ENCODE measurements around the gene PTMA.
"Not testable (repeated sequence)": the region's sequence is repeated elsewhere in the genome, so short reads cannot be mapped to it uniquely, and the experiment has no call there.

Gene PTMA

GRCh38 chr2:231716666-231717280 is 8.4 kb downstream of the PTMA start:
- no peak for DNase-seq (ENCODE audit: low spot score)

DNA sequence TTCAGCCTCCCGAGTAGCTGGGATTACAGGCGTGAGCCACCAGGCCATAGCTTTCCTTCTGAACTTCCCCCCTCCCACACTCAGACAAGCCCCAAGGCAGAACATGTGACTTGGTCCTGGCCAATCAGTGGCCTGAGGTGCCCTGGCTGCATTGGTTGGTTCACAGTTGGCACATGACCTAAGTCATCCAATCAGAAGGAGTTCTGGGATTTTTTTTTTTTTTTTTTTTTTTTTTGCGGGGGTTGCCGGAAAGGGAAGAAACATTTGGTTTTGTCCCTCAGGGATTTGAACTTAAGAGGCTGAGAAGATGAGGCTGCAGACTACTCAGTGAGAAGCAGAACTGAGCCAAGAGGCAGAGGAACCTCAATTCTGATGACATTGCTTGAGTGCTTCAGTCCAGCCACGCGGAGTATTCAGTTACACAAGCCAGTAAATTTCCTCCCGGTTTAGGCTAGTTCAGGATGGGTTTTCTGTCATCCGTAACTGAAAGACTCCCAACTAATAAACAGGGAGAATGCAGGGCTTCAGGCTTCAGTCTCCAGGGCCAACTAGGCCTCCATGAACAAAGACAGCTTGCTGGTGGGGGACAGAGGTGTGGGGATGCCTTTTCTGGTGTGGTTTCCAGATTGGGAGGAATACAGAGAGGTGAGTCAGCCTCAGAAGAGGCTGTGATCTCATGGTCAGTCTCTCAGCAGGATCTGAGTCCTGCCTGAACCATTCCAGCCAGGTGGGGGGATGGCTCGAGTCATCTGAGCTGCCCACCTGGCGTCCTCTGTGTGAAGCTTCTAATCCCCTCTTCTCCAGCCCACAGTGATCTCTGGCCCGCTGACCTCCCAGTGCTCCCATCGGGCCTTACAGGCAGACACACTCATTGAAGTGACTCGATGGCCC is 9.2 kb downstream of the PTMA start:
- DNase-seq (ENCODE audit: low spot score): no peak

GRCh38 chr2:231718799-231719198 is 10.5 kb downstream of the PTMA start:
- DNase-seq (ENCODE audit: low spot score): no peak

DNA sequence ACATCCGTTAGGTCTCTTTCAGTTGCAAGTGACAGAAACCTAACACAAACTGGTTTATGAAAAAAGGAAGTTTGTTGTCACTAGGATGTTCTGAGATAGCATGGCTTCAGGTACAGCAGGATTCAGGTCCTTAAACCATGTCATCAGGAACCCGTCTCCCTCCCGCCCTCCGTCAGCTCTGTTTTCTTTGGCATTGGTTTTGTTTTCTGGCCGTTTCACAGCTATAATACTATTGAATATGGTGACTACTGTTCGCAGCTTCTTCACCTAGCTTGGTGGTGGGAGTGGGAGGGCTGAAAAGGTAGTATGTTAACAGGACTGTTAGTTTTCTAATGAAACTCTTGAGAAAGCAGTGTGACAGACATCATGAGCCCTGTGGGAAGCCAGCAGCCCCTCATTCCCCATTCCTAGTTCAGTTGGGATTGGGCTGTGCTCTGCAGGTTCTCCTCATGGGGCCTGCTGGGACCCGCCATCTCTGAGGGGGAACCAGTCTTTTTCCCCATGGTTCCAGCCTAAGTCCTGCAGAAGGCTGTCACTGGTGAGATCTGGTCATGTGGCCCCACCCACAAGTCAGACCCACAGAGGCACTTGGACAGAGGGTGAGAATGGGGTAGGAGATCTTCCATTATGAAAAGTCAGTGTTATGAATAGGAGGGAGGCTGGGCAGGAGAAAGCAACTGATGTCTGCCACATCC is 12.1 kb downstream of the PTMA start:
- no peak for DNase-seq (ENCODE audit: low spot score)

DNA sequence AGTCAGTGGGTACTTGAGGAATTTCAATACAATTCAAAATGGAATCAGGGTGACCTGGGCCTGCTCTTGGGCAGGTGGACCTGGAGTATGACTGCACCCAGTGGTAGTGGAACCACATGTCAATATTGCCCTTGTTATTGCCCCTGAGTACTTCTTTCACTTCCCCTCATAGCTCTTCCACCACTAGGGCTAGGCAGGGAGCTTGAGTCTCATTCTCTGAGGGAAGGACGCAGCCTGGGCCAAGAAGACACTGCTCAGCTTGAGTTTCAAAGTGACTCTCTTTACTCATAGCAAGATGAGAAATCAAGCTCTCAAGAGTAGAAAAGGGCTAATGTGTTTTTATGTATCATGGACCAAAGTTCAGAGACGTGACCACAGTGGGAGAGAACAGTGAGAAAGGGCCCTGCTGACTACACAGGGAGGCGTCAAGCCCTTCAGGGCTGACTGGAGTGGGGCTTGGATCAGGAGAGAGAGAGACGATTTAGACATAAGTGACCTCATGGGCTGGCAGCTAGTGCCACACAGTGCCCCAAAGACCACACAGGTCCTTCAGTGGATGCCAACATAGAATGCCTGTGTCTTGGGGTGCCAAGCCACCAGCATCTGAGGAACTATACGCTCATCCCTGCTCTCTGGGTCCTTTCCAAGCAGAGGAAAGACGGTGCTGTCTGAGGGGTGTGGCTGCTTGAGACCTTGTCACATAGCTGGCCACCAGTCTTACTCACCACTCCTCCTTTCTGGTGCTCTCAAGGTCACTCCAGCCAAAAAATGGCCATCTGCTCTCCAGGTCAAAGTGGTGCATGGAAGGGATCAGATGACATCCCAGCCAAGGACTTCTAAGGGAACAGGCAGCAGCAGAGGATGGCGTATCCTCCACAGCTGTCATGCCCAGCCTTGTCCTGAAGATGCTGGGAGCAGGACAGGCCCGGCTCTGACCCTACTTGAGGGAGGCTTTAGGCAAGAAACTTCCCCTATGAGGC is 13.0 kb downstream of the PTMA start:
- no peak for DNase-seq (ENCODE audit: low spot score)

GRCh38 chr2:231722721-231723307 is 14.5 kb downstream of the PTMA start:
- no peak for DNase-seq (ENCODE audit: low spot score)

DNA sequence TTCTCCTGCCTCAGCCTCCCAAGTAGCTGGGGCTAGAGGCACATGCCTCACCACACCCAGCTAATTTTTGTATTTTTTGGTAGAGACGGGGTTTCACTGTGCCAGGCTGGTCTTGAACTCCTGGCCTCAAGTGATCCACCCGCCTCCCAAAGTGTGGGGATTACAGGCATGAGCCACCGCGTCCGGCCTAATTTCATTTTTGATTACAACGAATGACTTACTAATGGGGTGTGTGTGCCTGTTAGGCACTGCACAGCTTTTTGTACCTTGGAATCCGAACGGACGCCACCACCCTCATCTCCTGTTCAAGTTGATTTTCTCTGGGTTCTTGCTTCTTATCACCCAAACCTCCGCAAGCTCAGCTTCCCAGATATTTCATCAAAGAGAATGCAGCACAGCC is 17.2 kb downstream of the PTMA start:
- no peak for DNase-seq (ENCODE audit: low spot score)

GRCh38 chr2:231726276-231726675 is 18.0 kb downstream of the PTMA start:
- no peak for DNase-seq (ENCODE audit: low spot score)

- DNase-seq (ENCODE audit: low spot score): no peak
Measured at GRCh38 chr2:231727621-231728020, 19.3 kb downstream of the PTMA start.

DNA sequence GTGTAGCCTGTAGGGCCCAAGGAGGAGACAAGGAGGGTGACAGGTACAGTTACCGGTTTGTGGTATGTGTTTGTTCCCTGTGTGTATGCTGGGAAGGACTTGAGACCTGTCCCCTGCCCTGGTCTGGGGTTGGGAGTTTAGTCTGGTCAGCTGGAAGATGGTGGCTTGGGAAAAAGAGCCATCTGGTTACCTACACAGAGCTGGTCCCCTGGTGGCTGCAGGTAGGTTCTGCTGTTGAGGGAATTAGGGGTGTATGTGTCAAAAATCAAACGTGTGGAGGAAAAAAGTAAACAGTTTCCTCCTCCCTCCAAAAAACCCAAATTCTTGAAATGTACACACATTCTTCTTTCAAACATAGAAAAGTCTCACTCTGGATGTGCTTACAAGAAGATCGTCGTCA is 24.3 kb downstream of the PTMA start:
- DNase-seq (ENCODE audit: low spot score): no peak

DNA sequence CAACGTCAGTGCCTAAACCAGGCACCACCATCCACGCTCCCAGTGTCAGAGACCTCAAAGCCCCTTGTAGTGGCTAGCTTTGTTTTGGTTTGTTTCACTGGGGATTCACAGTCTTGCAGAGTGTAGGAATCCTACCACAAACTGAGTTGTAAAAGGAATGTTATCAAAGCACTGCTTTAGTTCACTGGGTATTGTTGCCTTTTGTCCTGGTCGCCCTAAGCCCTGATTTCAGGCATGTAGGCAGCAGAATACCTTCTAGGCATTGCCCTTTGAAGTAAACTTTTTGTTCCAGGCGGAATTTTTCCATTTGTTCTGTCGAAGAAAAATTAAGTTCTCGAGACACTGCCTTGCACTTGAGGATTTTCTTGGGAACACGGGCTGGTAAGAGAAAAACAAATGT is 29.4 kb downstream of the PTMA start:
- no peak for DNase-seq (ENCODE audit: low spot score)

DNA sequence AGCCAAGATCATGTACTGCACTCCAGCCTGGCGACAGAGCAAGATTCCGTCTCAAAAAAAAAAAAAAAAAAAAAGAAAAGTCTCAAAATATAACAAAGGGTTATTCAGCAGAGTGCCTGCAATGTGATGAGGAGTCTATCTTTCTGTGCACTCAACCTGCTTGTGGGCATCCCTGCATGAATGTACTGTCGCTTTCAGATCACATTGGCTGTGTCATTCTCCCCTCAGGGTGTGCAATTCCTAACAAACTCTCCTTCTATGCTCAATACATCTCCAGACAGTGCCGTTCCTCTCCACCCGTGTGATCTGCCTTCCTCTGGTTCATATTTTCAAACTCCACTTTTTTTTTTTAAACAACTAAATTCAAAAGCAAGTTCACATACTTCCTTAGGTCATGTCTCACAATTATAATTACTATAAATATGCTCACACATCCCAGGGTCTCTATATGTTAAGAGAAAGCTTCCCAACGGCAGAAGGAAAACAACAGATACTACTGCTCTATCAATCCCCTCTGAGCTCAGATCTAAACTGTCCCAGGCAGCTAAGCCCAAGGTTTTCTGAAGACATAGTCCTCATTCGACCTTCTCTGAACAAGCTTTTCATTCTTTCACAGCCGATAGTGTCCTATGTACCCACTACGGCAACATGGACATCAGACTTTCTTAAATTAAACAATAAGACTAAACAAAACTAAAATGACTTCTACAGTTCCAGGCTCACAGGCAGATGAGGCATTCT is 35.2 kb downstream of the PTMA start:
- DNase-seq (ENCODE audit: low spot score): no peak

DNA sequence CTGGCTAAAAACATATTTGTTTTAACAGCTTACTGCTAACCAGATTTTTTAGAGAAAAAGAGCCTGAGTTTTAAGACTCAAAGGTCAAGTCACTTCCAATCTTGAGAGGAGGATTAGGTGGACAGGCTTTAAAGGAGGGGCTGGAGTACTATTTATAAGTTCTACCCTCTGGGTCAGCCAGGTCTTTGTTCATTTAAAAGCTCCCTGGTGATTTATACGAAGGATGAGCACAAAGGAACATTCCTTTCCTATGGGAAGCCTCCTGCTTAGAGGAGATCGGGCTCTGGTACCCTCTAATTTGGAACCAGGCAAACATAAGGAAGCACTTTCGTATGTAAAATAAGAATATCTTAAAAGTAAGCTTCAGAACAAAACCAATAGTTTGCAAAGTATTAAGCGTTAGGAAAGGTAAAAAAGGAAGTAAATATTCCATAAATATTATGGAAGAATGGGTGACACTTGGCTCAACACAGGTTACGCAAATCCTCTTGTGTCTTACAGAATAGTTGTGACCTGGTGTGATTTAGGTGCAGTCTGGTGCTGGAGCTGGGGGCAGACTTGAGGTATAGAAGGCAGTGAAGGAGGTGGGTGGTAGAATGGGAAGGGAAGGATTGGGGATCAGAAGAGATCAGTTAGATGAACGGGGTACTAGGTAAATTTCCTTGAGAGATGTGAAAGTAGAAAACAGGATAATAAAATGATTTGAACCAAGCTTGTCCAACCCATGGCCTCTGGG is 37.1 kb downstream of the PTMA start:
- DNase-seq (ENCODE audit: low spot score): no peak

DNA sequence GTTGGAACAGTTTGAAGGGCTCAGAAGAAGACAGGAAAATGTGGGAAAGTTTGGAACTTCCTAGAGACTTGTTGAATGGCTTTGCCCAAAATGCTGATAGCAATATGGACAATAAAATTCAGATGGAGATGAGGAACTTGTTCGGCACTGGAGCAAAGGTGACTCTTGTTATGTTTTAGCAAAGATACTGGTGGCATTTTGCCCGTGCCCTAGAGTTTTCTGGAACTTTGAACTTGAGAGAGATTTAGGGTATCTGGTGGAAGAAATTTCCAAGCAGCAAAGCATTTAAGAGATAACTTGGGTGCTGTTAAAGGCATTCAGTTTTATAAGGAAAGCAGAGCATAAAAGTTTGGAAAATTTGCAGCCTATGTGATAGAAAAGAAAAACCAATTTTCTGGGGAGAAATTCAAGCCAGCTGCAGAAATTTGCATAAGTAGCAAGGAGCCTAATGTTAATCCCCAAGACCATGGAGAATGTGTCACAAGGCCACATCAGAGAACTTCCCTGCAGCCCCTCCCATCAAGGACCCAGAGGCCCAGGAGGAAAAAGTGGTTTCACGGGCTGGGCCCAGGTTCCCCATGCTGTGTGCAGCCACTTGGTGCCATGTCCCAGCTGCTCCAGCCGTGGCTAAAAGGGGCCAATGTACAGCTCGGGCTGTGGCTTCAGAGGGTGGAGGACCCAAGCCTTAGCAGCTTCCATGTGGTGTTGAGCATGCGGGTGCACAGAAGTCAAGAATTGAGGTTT is 40.0 kb downstream of the PTMA start:
- DNase-seq (ENCODE audit: low spot score): not testable (repeated sequence)

DNA sequence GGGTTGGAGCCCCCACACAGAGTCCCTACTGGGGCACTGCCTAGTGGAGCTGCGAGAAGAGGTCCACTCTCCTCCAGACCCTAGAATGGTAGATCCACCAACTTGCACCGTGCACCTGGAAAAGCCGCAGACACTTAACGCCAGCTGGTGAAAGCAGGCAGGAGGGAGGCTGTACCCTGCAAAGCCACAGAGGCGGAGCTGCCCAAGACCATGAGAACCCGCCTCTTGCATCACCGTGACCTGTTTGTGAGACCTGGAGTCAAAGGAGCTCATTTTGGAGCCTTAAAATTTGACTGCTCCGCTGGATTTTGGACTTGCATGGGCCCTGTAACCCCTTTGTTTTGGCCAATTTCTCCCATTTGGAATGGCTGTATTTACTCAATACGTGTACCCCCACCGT is 40.7 kb downstream of the PTMA start:
- DNase-seq (ENCODE audit: low spot score): not testable (repeated sequence)

DNA sequence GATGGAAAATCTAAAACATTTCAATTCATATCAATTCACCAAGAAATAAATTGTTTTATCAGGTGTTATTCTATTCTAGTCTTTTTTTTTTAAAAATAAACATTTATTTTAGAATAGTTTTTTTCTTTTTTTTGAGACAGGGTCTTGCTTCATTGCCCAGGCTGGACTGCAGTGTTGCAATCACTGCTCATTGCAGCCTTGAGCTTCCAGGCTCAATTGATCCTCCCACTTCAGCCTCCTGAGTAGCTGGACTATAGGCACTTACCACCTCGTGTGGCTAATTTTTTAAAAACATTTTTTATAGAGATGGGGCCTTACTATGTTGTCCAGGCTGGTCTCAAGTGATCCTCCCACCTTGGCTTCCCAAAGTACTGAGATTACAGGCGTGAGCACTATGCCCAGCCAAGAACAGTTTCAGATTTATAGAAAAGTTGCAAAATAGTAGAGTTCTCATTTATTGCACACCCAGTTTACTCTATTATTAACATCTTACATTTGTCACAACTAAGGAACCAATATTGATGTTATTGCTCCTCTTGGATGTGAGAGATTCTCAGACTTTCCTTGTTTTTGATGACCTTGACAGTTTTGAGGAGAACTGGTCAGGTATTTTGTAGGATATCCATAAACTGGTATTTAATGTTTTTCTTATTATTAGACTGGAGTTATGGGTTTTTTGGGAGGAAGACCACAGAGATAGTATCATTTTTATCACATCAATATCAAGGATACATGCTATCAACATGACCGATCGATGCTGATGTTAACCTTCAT is 42.9 kb downstream of the PTMA start:
- DNase-seq (ENCODE audit: low spot score): no peak

- DNase-seq (ENCODE audit: low spot score): no peak
Measured at GRCh38 chr2:231752061-231752460, 43.7 kb downstream of the PTMA start.

DNA sequence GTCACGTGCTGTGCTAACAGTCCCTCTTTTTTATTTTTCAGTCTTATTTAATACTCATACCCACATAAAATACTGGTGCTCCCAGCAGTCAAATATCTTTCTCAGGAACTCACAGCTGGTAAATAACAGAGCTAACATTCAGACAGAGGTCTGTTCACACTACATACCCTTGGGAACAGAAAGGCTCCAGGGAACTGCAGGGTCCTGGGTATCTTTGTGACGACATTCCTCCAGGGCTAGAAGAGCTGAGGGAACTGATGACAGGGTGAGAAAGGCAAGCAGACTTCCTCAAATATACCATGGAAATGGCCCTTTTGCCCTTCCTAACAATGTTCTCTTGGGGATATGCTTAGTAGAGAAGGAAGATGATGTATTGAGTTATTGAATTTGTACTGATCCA is 53.4 kb downstream of the PTMA start:
- no peak for DNase-seq (ENCODE audit: low spot score)

All from CD4-positive, alpha-beta T cell treated with Interleukin-2 at 100 ng/mL for 4 hours (primary cell).